B cell (primary cell): ENCODE measurements around the gene GSTT4. TPM values are rescaled to one million over a fixed set of nuclear protein-coding genes. Genes with fewer than 3 reads are reported as not detected.

Source experiments
- ATAC-seq: fragments of 200-7000 bp; cut with Tn5 transposase; one replicate; pipeline ENCODE4 v1.10.0; 2021; ENCODE audit warnings: low read depth, mild to moderate bottlenecking, moderate number of reproducible peaks, moderate library complexity
- CTCF ChIA-PET: fragments of 350-600 bp; sonication (Branson Sonifier 250); formaldehyde crosslinking; loops from one replicate; lab custom pipeline; 2021; ENCODE audit warnings: antibody characterized with exemption, inconsistent platforms; lab: Charles Lee
- POLR2A ChIA-PET: fragments of 350-600 bp; sonication (Branson Sonifier 250); formaldehyde crosslinking; loops from one replicate; lab custom pipeline; 2021; ENCODE audit warnings: antibody characterized with exemption; lab: Charles Lee
- DNase-seq: peaks from one replicate; pipeline ENCODE4 v3.0.0; 2013
- H2AFZ ChIP-seq: 2 replicates; pipeline ENCODE4 v1.6.1; 2012; ENCODE audit warnings: mild to moderate bottlenecking, low read depth, low read length; ENCODE audit not compliant: insufficient read depth, poor library complexity, severe bottlenecking
- H3K27ac ChIP-seq, 2 donors: 1 replicate in 1 of 2; 2 replicates in 1 of 2; pipeline ENCODE4 v1.5.1; 2012 to 2013; ENCODE audit warnings: low read length in 2 of 2, mild to moderate bottlenecking in 2 of 2, moderate library complexity in 1 of 2
- H3K27me3 ChIP-seq, 4 experiments: fragments of 200-600 bp in 1 of 4; sonication (generic) in 1 of 4; replicated peaks in 1 of 4; 1 replicate in 2 of 4; 2 replicates in 2 of 4; pipeline versions ENCODE4 v1.6.1 to v1.7.0; 2013 to 2016; ENCODE audit warnings: low read length in 3 of 4, mild to moderate bottlenecking in 2 of 4, mixed read lengths in 1 of 4, moderate library complexity in 1 of 4; ENCODE audit not compliant: insufficient read depth in 4 of 4, control insufficient read depth in 3 of 4; ENCODE audit errors: control extremely low read depth in 1 of 4
- H3K36me3 ChIP-seq, 2 experiments: replicated peaks in 1 of 2; 1 replicate in 1 of 2; 2 replicates in 1 of 2; pipeline versions ENCODE4 v1.6.1 to v1.7.1; 2013; ENCODE audit warnings: low read length in 1 of 2; ENCODE audit not compliant: insufficient read depth in 2 of 2, control insufficient read depth in 1 of 2; ENCODE audit errors: control extremely low read depth in 1 of 2, extremely low read depth in 1 of 2
- H3K4me1 ChIP-seq, 2 donors: fragments of 200-600 bp in 1 of 2; sonication (generic) in 1 of 2; 1 replicate in 1 of 2; 2 replicates in 1 of 2; pipeline versions ENCODE4 v1.5.1 to v1.6.1; 2013 to 2017; ENCODE audit warnings: low read length in 2 of 2; ENCODE audit not compliant: control insufficient read depth in 2 of 2, insufficient read depth in 2 of 2
- H3K4me2 ChIP-seq: replicated peaks from 2 replicates; pipeline ENCODE3; 2012; ENCODE audit warnings: mild to moderate bottlenecking, low read depth, low read length; ENCODE audit not compliant: poor library complexity, severe bottlenecking
- H3K4me3 ChIP-seq, 5 experiments: fragments of 200-600 bp in 1 of 5; sonication (generic) in 1 of 5; 1 replicate in 3 of 5; 2 replicates in 2 of 5; pipeline versions ENCODE4 v1.5.1 to v1.7.0; 2011 to 2016; ENCODE audit warnings: low read length in 4 of 5, mild to moderate bottlenecking in 4 of 5, low read depth in 2 of 5, control low read depth in 1 of 5, moderate library complexity in 1 of 5; ENCODE audit not compliant: insufficient read depth in 1 of 5; ENCODE audit errors: control extremely low read depth in 1 of 5, extremely low read depth in 1 of 5
- H3K79me2 ChIP-seq: fragments of 200-600 bp; sonication (generic); one replicate; pipeline ENCODE4 v1.6.0; 2016; ENCODE audit warnings: low read length; ENCODE audit not compliant: control insufficient read depth, insufficient read depth
- H3K9ac ChIP-seq: fragments of 200-600 bp; sonication (generic); 2 replicates; pipeline ENCODE4 v1.6.1; 2017; ENCODE audit warnings: mild to moderate bottlenecking, low read length, moderate library complexity
- H3K9me3 ChIP-seq, 3 donors: one replicate each; pipeline versions ENCODE4 v1.6.1 to v1.7.1; 2013; ENCODE audit warnings: low read length in 2 of 3; ENCODE audit not compliant: control insufficient read depth in 2 of 3, insufficient read depth in 1 of 3; ENCODE audit errors: control extremely low read depth in 1 of 3
- H4K20me1 ChIP-seq: 2 replicates; pipeline ENCODE4 v1.6.0; 2012; ENCODE audit warnings: mild to moderate bottlenecking, low read length; ENCODE audit not compliant: insufficient read depth, control insufficient read depth, poor library complexity, severe bottlenecking
- H3K27ac Mint-ChIP-seq: one replicate; pipeline ENCODE4 v1.8.0; 2021; ENCODE audit warnings: mixed read lengths
- H3K27me3 Mint-ChIP-seq: one replicate; pipeline ENCODE4 v1.8.0; 2021; ENCODE audit warnings: mixed read lengths
- H3K4me1 Mint-ChIP-seq: one replicate; pipeline ENCODE4 v1.8.0; 2021; ENCODE audit warnings: mixed read lengths
- H3K4me3 Mint-ChIP-seq: one replicate; pipeline ENCODE4 v1.8.0; 2021; ENCODE audit warnings: mixed read lengths
- H3K9me3 Mint-ChIP-seq: one replicate; pipeline ENCODE4 v1.8.0; 2022; ENCODE audit warnings: mixed read lengths; ENCODE audit not compliant: insufficient read depth
- CTCF ChIP-seq: fragments of 200-600 bp; IDR thresholded peaks from one replicate; pipeline ENCODE4 v1.8.0; 2022; ENCODE audit warnings: antibody characterized with exemption, mild to moderate bottlenecking
- EZH2 ChIP-seq: IDR thresholded peaks from 2 replicates; pipeline ENCODE4 v1.6.1; 2012; ENCODE audit warnings: borderline replicate concordance, low read depth, mild to moderate bottlenecking, moderate library complexity, low read length; ENCODE audit not compliant: insufficient read depth, poor library complexity, severe bottlenecking
- WGBS: methylation state at CpG from one replicate; pipeline ENCODE4 v1.1.5; 2013; ENCODE audit warnings: missing lambda C conversion rate; ENCODE audit not compliant: insufficient coverage; 5-methylcytosine and 5-hydroxymethylcytosine counted together
- intact Hi-C: fragments of 100-400 bp; cut with micrococcal nuclease; formaldehyde crosslinking; loops from one replicate; pipeline ENCODE4 v1.10.0; 2022
- polyA plus RNA-seq: library from polyadenylated mRNA; depleted of rRNA; stranded (reverse); fragments of >200 nt; gene quantifications from 2 replicates; pipeline ENCODE4 v1.2.3, GENCODE V29; 2012
- total RNA-seq, 2 donors: library from RNA; stranded (reverse); fragments of 120-200 nt in 1 of 2; gene quantifications; 1 replicate in 1 of 2; 2 replicates in 1 of 2; pipeline versions ENCODE4 v1.2.3 to v1.2.4, GENCODE V29; 2013 to 2022

Gene GSTT4
- total and polyA plus RNA-seq, 2 donors (not counting 1 experiment from before 2014, with no cell fraction given) = not detected

- Mint-ChIP-seq H3K4me1 (peaks cover under 1% of the 10 kb centered on the region), H3K27ac (no peak overlapping the region), H3K9me3 (no peaks in the 10 kb centered on the region), H3K4me3 (no peak overlapping the region), H3K27me3 (no peaks in the 10 kb centered on the region)
- ChIA-PET CTCF (no interaction called here), POLR2A (no interaction called here)
- peaks cover 1 to 3% of the 10 kb centered on the region in 2 donors for H3K4me1 ChIP-seq
- DNase-seq (no peak), ATAC-seq (no peak)
- H3K79me2 ChIP-seq = peaks cover 47% of the 10 kb centered on the region
- H4K20me1 ChIP-seq = peaks cover 14% of the 10 kb centered on the region
- intact Hi-C loops = no loop called here
- no peak overlapping the region for H3K9ac ChIP-seq
- no peak overlapping the region for H3K4me3 ChIP-seq
- H3K9me3 ChIP-seq = no peaks in the 10 kb centered on the region
- no peak overlapping the region for H3K27ac ChIP-seq
- no peak overlapping the region for H2AFZ ChIP-seq
- no peak for TF ChIP-seq CTCF
- no peak for TF ChIP-seq EZH2
- peaks cover 2 to 27% of the 10 kb centered on the region in 2 experiments for H3K36me3 ChIP-seq
- H3K27me3 ChIP-seq = no peaks in the 10 kb centered on the region
- H3K4me2 ChIP-seq = no peak overlapping the region
- 94% methylated on average over 2 of the region's 4 CpGs for WGBS
Observed at GRCh38 chr22:24033731-24034130, 28.5 kb upstream of the GSTT4 start.

- H3K79me2 ChIP-seq = peaks cover 70% of the 10 kb centered on the region
Observed at GRCh38 chr22:24030186-24030702, 25.0 kb upstream of the GSTT4 start.

More at GRCh38 chr22:24030186-24030702, 25.0 kb upstream of the GSTT4 start:
- no peak overlapping the region for H3K9ac ChIP-seq
- H3K27ac ChIP-seq = no peak overlapping the region
- DNase-seq (no peak), ATAC-seq (no peak)
- H3K27ac Mint-ChIP-seq = no peak overlapping the region
- CTCF ChIA-PET = interaction anchor here (1.6 kb wide), 1 partner anchor 9 kb away, joined by 7 read pairs; no protein-coding TSS in a partner anchor
- no peaks in the 10 kb centered on the region for H3K9me3 ChIP-seq
- no peaks in the 10 kb centered on the region for H3K27me3 ChIP-seq
- TF ChIP-seq CTCF (no peak), EZH2 (no peak)
- H3K4me2 ChIP-seq = no peak overlapping the region
- peaks cover 16% of the 10 kb centered on the region for H3K4me1 Mint-ChIP-seq
- intact Hi-C loops = no loop called here
- no peaks in the 10 kb centered on the region for H3K27me3 Mint-ChIP-seq
- H3K4me3 Mint-ChIP-seq = no peak overlapping the region
- no peak overlapping the region for H3K4me3 ChIP-seq
- H4K20me1 ChIP-seq = peaks cover 19% of the 10 kb centered on the region
- peaks cover 0 to 5% of the 10 kb centered on the region in 2 experiments for H3K36me3 ChIP-seq
- H3K4me1 ChIP-seq = peaks cover 15% of the 10 kb centered on the region in 2 donors
- POLR2A ChIA-PET = no interaction called here
- no peaks in the 10 kb centered on the region for H3K9me3 Mint-ChIP-seq
- no peak overlapping the region for H2AFZ ChIP-seq
